ENCODE data around the gene DCP2. TPM values are rescaled to one million over a fixed set of nuclear protein-coding genes. Genes with fewer than 3 reads are reported as not detected.
A peak's percentile ranks its signal among the peaks of the same experiment; 100 is the strongest.

DCP2 gene
- total RNA-seq, 6 experiments from 2014 or later = 16.4 to 18.4 (median 18.0) TPM

DNA sequence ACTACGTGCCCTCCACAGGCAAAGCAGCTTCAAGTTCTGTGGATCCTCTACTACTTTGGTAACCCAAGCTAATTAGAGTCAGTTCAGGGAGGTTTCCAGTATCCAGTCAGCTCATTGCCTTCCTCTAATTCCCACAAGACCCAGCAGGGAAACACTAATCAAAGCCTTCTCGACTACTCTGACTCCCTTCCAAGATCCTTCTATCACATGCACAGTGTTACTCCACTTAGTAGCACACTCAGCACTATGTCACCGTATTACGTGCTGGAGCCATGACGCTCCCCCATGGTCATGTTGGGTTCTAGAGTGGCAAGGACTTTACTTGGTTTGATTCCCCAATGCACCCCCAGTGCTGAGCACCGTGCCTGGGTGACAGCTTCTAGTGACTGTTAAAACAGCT is 53.0 kb downstream of the DCP2 start:
- Mint-ChIP-seq H3K9me3 (no peaks in the 10 kb centered on the region), H3K36me3 (ENCODE audit: low read depth) (peaks cover 32% of the 10 kb centered on the region), H3K27me3 (ENCODE audit: insufficient read depth) (peaks cover 6% of the 10 kb centered on the region), H3K4me1 (ENCODE audit: low read depth) (peaks cover 49% of the 10 kb centered on the region), H3K27ac (peak overlapping the region; percentile 64; the same call in 1 of the 2 replicates), H3K4me3 (no peak overlapping the region)
- DNase-seq = no peak
- no peak for TF ChIP-seq CTCF (IDR thresholded peaks at IDR 0.05)

DNA sequence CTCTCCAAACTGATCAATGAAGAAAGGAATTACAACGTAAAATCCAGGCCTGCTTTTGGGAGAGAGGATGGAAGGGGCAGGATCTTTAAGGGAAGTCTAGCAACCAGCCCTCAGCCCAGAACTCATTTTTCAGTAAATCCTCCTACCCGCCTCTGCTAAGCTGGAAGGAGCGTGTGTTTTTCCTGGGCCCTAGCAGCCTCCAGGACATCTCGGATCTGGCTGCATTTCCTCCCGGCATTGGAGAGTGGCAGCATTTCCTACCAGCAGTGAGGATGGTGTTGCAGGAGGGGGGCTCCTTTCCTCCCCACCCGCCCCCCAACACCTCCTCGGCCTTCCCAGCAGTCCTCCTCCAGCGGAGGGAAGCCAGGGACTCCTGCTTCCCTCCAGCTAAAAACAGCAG is 54.5 kb downstream of the DCP2 start:
- H3K27ac Mint-ChIP-seq = no peak overlapping the region
- peaks cover 6% of the 10 kb centered on the region for H3K27me3 Mint-ChIP-seq (ENCODE audit: insufficient read depth)
- TF ChIP-seq CTCF (IDR thresholded peaks at IDR 0.05) = no peak
- H3K4me3 Mint-ChIP-seq = no peak overlapping the region
- H3K9me3 Mint-ChIP-seq = no peaks in the 10 kb centered on the region
- no peak for DNase-seq
- H3K4me1 Mint-ChIP-seq (ENCODE audit: low read depth) = peaks cover 63% of the 10 kb centered on the region
- peaks cover 32% of the 10 kb centered on the region for H3K36me3 Mint-ChIP-seq (ENCODE audit: low read depth)

GRCh38 chr5:113031557-113031956 is 55.0 kb downstream of the DCP2 start:
- peaks cover 63% of the 10 kb centered on the region for H3K4me1 Mint-ChIP-seq (ENCODE audit: low read depth)
- H3K27me3 Mint-ChIP-seq (ENCODE audit: insufficient read depth) = peaks cover 6% of the 10 kb centered on the region
- TF ChIP-seq CTCF (IDR thresholded peaks at IDR 0.05) = no peak
- no peak overlapping the region for H3K27ac Mint-ChIP-seq
- H3K36me3 Mint-ChIP-seq (ENCODE audit: low read depth) = peaks cover 30% of the 10 kb centered on the region
- DNase-seq = no peak
- no peaks in the 10 kb centered on the region for H3K9me3 Mint-ChIP-seq
- H3K4me3 Mint-ChIP-seq = no peak overlapping the region

DNA sequence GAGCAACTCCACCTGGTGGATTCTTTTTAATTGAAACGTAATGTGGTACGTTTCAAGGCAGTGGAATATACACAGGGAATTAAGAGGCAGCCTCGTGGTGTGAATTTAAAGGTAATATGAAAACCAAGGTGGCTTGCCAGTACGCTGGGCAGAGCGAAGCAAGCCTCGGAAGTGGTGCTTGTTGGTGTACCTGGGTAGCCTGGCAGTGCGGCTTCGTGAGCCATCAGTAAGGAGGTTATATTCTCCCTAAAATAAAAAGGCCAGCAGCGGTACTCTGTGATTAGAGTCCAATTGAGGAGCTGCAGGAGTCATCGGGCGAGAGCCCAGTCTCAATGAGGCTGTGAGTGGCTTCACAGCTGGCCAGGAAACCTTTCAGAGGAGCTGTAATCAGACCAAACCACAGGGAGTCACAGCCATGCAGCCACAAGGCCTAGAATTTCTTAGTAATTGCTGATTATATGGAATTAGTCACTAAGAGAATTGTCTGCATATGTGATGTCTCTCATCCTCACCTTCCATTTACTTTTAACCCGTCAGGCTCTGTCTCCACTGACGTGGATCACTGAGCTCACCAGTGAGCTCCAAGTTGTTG is 57.7 kb downstream of the DCP2 start:
- DNase-seq = peak; percentile 92
- peaks cover 63% of the 10 kb centered on the region for H3K4me1 Mint-ChIP-seq (ENCODE audit: low read depth)
- peak overlapping the region; percentile 48; the same call in 1 of the 2 replicates for H3K4me3 Mint-ChIP-seq
- H3K9me3 Mint-ChIP-seq = no peaks in the 10 kb centered on the region
- H3K36me3 Mint-ChIP-seq (ENCODE audit: low read depth) = peaks cover 14% of the 10 kb centered on the region; the same call in 1 of the 2 replicates
- H3K27me3 Mint-ChIP-seq (ENCODE audit: insufficient read depth) = peaks cover 4% of the 10 kb centered on the region; the same call in 1 of the 2 replicates
- peak overlapping the region; percentile 70 for H3K27ac Mint-ChIP-seq
- peak; percentile 14; the same call in 1 of the 2 replicates for TF ChIP-seq CTCF (IDR thresholded peaks at IDR 0.05)

- H3K36me3 Mint-ChIP-seq (ENCODE audit: low read depth) = peaks cover 8% of the 10 kb centered on the region; the same call in 1 of the 2 replicates
- H3K27me3 Mint-ChIP-seq (ENCODE audit: insufficient read depth) = peaks cover 1% of the 10 kb centered on the region; the same call in 1 of the 2 replicates
- no peak for TF ChIP-seq CTCF (IDR thresholded peaks at IDR 0.05)
- peak overlapping the region; percentile 70 for H3K27ac Mint-ChIP-seq
- DNase-seq = no peak
- H3K9me3 Mint-ChIP-seq = no peaks in the 10 kb centered on the region
- H3K4me3 Mint-ChIP-seq = no peak overlapping the region; the same call in 1 of the 2 replicates
- peaks cover 54% of the 10 kb centered on the region for H3K4me1 Mint-ChIP-seq (ENCODE audit: low read depth)
These were observed 58.5 kb downstream of the DCP2 start for GRCh38 chr5:113035096-113035495.
